HepG2 (cell line): ENCODE measurements around the gene CARD16.

ENCODE experiments used
- MXI1 ChIP-seq: IDR thresholded peaks from 3 replicates; pipeline ENCODE4 v1.6.1; 2012; ENCODE audit warnings: low read depth, low read length, inconsistent platforms, borderline replicate concordance
- REPIN1 ChIP-seq: sonication (generic); formaldehyde crosslinking; IDR thresholded peaks from 2 replicates; pipeline ENCODE4 v1.8.0; 2022; ENCODE audit warnings: missing genetic modification reagents, low read depth, mild to moderate bottlenecking, borderline replicate concordance
- ZNF792 ChIP-seq: IDR thresholded peaks from 2 replicates; pipeline ENCODE4 v1.6.1; 2016
- TF ChIP-seq, protein P1 (sequence below): sonication (generic); formaldehyde crosslinking; IDR thresholded peaks from 2 replicates; pipeline ENCODE4 v1.4.0; 2020; ENCODE audit warnings: missing genetic modification reagents

DNA sequence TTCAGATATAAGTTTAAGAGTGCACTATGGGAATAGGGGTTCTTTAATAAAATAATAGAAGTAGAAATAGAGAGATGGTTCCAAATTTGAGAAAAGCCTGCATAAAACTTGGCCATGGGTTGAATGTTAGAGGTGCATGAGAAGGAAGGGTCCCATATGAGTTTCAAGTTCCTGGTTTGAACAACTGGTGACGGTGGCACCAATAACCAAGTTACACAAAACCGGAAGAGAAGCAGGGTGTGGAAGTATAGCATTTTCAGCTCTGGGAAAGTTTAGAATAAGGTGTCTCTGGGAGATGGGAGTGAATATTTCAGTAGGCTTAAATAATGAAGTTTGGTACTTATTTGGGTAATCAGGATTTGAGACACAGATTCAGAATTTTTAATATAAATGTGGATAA, 12.6 kb downstream of the CARD16 start:
- TF ChIP-seq ZNF792 (no peak), REPIN1 (CRISPR knock-in tag) (no peak), MXI1 (no peak)
- TF ChIP-seq, protein P1, sequence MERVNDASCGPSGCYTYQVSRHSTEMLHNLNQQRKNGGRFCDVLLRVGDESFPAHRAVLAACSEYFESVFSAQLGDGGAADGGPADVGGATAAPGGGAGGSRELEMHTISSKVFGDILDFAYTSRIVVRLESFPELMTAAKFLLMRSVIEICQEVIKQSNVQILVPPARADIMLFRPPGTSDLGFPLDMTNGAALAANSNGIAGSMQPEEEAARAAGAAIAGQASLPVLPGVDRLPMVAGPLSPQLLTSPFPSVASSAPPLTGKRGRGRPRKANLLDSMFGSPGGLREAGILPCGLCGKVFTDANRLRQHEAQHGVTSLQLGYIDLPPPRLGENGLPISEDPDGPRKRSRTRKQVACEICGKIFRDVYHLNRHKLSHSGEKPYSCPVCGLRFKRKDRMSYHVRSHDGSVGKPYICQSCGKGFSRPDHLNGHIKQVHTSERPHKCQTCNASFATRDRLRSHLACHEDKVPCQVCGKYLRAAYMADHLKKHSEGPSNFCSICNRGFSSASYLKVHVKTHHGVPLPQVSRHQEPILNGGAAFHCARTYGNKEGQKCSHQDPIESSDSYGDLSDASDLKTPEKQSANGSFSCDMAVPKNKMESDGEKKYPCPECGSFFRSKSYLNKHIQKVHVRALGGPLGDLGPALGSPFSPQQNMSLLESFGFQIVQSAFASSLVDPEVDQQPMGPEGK (CRISPR knock-in tag) = no peak
